K562 (cell line): ENCODE results near the gene PAQR7.

Experiments used
- HMG20B ChIP-seq: fragments of 250-450 bp; sonication (Bioruptor Pico); IDR thresholded peaks from 2 replicates; pipeline ENCODE4 v1.5.0; 2021; ENCODE audit warnings: mild to moderate bottlenecking
- ZBTB1 ChIP-seq: sonication (generic); formaldehyde crosslinking; IDR thresholded peaks from 2 replicates; pipeline ENCODE4 v1.8.1; 2023; ENCODE audit warnings: missing genetic modification reagents, low read depth, mild to moderate bottlenecking, borderline replicate concordance
- TF ChIP-seq, protein P1 (sequence below), 3 experiments: IDR thresholded peaks in 2 of 3; conservative IDR thresholded peaks in 1 of 3; 2 replicates each; pipeline ENCODE4 v1.5.1; 2011 to 2012; ENCODE audit warnings: low read length in 3 of 3, mild to moderate bottlenecking in 3 of 3, control low read depth in 2 of 3, improper control_type of control experiment in 1 of 3, inconsistent platforms in 1 of 3, low read depth in 1 of 3, mixed read lengths in 1 of 3, moderate library complexity in 1 of 3; ENCODE audit not compliant: insufficient read depth in 2 of 3

- no peak; the same call in 1 of the 2 replicates for TF ChIP-seq ZBTB1 (CRISPR knock-in tag)
- TF ChIP-seq, protein P1, sequence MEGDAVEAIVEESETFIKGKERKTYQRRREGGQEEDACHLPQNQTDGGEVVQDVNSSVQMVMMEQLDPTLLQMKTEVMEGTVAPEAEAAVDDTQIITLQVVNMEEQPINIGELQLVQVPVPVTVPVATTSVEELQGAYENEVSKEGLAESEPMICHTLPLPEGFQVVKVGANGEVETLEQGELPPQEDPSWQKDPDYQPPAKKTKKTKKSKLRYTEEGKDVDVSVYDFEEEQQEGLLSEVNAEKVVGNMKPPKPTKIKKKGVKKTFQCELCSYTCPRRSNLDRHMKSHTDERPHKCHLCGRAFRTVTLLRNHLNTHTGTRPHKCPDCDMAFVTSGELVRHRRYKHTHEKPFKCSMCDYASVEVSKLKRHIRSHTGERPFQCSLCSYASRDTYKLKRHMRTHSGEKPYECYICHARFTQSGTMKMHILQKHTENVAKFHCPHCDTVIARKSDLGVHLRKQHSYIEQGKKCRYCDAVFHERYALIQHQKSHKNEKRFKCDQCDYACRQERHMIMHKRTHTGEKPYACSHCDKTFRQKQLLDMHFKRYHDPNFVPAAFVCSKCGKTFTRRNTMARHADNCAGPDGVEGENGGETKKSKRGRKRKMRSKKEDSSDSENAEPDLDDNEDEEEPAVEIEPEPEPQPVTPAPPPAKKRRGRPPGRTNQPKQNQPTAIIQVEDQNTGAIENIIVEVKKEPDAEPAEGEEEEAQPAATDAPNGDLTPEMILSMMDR (IDR thresholded peaks at IDR 0.05 in 2 of 3, conservative IDR thresholded peaks at IDR 0.05 in 1 of 3; ENCODE audit: insufficient read depth in 2 of 3, low read depth in 1 of 3, low read length in 3 of 3): no peak; a peak in 1 of 6 replicates
- no peak for TF ChIP-seq HMG20B
Observed at GRCh38 chr1:25904943-25905679, 29.6 kb upstream of the PAQR7 start.
